Lower leg skin (tissue), 4 donors: ENCODE results near the gene NRG4. TPM values are rescaled to one million over a fixed set of nuclear protein-coding genes. Genes with fewer than 3 reads are reported as not detected.
A peak's percentile ranks its signal among the peaks of the same experiment; 100 is the strongest.
"Not testable (repeated sequence)": the region's sequence is repeated elsewhere in the genome, so short reads cannot be mapped to it uniquely, and the experiment has no call there.

Source experiments
- DNase-seq, 2 donors: peaks; one replicate each; pipeline ENCODE4 v3.0.0-alpha.2; 2019; ENCODE audit warnings: low spot score in 2 of 2
- H3K4me3 ChIP-seq: fragments of 200-600 bp; sonication (generic); 2 replicates; pipeline ENCODE4 v1.5.1; 2017; ENCODE audit warnings: mild to moderate bottlenecking, low read depth; ENCODE audit not compliant: poor library complexity, severe bottlenecking
- CTCF ChIP-seq, 3 donors: fragments of 450-650 bp; IDR thresholded peaks; one replicate each; pipeline ENCODE4 v1.5.1; 2016; ENCODE audit warnings: antibody characterized with exemption in 3 of 3, mild to moderate bottlenecking in 3 of 3, moderate library complexity in 2 of 3
- POLR2A ChIP-seq, 2 donors: fragments of 450-650 bp; IDR thresholded peaks; one replicate each; pipeline ENCODE4 v1.6.1; 2016 to 2017; ENCODE audit warnings: antibody characterized with exemption in 2 of 2, mild to moderate bottlenecking in 1 of 2, moderate library complexity in 1 of 2
- WGBS, 2 donors: methylation state at CpG; one replicate each; pipeline ENCODE4 v1.1.5; 2018; 5-methylcytosine and 5-hydroxymethylcytosine counted together
- intact Hi-C: fragments of 100-400 bp; cut with DNase I; formaldehyde crosslinking; loops from one replicate; pipeline ENCODE4 v1.15.0; 2023; ENCODE audit warnings: low total_unique reads
- total RNA-seq, 4 donors: library from RNA; depleted of rRNA; stranded (reverse); fragments of >200 nt; gene quantifications; one replicate each; pipeline ENCODE4 v1.1.0, GENCODE V29; 2016

Gene NRG4
- total RNA-seq, 4 donors from 2014 or later, result 0.25 to 4.6 (median 1.8) TPM

- intact Hi-C loops, result no loop called here
- 97% methylated on average over 4 of the region's 4 CpGs for WGBS, 2 donors
Measured at GRCh38 chr15:75923756-75924155, 88.5 kb downstream of the NRG4 start.

DNA sequence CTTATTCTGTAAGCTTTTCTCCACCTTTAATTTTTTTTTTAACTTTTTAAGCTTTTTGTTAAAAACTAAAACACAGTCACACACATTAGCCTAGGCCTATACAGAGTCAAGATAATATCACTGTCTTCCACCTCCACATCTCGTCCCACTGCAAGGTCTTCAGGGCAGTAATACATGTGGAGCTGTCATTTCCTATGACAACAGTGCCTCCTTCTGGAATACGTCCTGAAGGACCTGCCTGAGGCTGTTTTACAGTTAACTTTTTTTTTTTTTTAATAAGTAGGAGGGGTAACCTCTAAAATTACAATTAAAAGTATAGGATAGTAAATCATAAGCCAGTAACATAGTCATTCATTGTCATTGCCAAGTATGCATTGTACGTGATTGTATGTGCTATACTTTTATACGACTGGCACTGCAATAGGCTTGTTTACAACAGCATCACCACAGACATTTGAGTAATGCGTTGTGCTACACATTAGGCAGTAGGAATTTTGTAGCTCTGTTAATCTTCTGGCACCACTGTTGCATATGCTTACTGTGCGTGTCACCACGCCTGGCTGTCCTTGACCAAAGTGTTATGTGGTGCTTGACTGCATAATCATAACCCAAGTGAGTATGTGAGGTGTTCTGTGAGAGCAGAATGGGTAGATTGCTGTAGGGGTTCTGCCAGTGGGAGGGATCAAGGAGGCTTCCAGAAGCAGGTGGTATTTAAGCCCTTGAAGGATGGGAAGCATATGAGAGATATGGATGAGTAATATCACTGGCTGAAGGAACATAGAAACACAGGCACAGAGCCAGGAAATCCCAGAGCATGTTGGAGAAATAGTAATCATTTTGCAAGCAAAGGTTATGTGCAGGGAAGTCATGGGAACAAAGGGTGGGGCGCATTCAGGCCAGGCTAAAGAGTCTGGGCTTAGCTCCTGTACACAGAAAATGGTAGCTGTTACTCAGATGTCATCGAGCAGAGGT lies 90.2 kb downstream of the NRG4 start:
- H3K4me3 ChIP-seq, result no peak overlapping the region
- intact Hi-C loops, result no loop called here
- WGBS, 2 donors, result 56 to 59% methylated on average over 9 of the region's 9 CpGs
- TF ChIP-seq POLR2A (IDR thresholded peaks at IDR 0.05) (no peak), CTCF (IDR thresholded peaks at IDR 0.05) (no peak)
- DNase-seq, result peak in 1 of 2 donors; percentile 68

More at GRCh38 chr15:75923756-75924155, 88.5 kb downstream of the NRG4 start:
- no peak for DNase-seq
- TF ChIP-seq CTCF (IDR thresholded peaks at IDR 0.05) (no peak), POLR2A (IDR thresholded peaks at IDR 0.05) (no peak)
- no peak overlapping the region for H3K4me3 ChIP-seq

DNA sequence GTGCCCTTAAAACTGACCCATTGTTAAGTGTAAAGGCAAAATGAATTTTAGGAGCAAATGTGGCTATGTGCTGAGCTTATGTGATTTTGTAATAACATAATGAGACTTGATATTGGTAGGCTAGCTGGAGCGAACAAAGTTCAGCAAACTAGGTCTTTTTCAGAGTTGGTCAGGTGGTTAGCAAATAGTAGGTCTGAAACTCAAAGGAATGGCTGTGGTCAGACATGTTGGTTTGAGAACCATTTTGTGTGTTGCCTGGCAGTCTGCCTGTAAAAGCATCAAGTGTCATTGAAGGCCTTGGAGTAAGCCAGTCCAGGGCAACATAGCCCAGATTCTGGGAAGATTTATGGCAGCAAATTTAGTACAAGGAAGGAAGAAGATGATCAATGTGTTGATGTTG lies 92.1 kb downstream of the NRG4 start:
- TF ChIP-seq CTCF (IDR thresholded peaks at IDR 0.05) (no peak), POLR2A (IDR thresholded peaks at IDR 0.05) (no peak)
- intact Hi-C loops, result no loop called here
- H3K4me3 ChIP-seq, result no peak overlapping the region
- DNase-seq, result no peak
- 93 to 96% methylated on average over 1 of the region's 1 CpG for WGBS, 2 donors

GRCh38 chr15:75918135-75918534 lies 94.1 kb downstream of the NRG4 start:
- WGBS, 2 donors, result 92 to 94% methylated on average over 1 of the region's 1 CpG
- no peak overlapping the region for H3K4me3 ChIP-seq
- DNase-seq, result no peak
- intact Hi-C loops, result no loop called here
- TF ChIP-seq CTCF (IDR thresholded peaks at IDR 0.05) (no peak), POLR2A (IDR thresholded peaks at IDR 0.05) (no peak)

DNA sequence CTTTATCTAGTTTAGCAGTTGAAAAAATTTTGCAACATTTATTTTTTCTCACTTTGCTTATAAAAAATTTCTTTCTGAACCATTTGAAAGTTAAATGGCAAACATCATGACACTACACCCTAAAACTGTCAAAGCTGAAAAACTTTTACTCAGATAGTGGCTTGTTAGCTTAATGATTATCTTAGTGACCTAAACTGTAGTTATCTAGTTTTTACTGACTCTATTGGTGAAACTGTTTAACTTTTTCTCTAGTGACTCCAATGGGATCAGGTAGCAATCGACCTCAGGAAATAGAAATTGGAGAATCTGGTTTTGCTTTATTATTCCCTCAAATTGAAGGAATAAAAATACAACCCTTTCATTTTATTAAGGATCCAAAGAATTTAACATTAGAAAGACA lies 95.2 kb downstream of the NRG4 start:
- WGBS, 2 donors, result 93 to 96% methylated on average over 1 of the region's 1 CpG
- no peak overlapping the region for H3K4me3 ChIP-seq
- no peak for DNase-seq
- intact Hi-C loops, result no loop called here
- no peak for TF ChIP-seq CTCF (IDR thresholded peaks at IDR 0.05)
- no peak for TF ChIP-seq POLR2A (IDR thresholded peaks at IDR 0.05)

DNA sequence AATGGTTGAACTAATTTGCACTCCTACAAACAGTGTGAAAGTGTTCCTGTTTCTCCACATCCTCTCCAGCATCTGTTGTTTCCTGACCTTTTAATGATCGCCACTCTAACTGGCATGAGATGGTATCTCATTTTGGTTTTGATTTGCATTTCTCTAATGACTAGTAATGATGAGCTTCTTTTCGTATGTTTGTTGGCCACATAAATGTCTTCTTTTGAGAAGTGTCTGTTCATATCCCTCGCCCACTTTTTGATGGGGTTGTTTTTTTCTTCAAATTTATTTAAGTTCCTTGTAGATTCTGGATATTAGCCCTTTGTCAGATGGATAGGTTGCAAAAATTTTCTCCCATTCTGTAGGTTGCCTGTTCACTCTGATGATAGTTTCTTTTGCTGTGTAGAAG lies 101.9 kb downstream of the NRG4 start:
- DNase-seq, intact Hi-C loops, H3K4me3 ChIP-seq: not testable (repeated sequence)
- WGBS, 2 donors, result 81 to 90% methylated on average over 3 of the region's 3 CpGs
